HG03342 (cell line): ENCODE results near the gene EMX2.

Experiments
- ATAC-seq: cut with Tn5 transposase; IDR thresholded peaks from one replicate; pipeline ENCODE4 v1.9.1; 2021; ENCODE audit warnings: mild to moderate bottlenecking, moderate library complexity; ENCODE audit not compliant: unreplicated experiment

Gene EMX2

GRCh38 chr10:117543225-117544003 lies 868 bp downstream of the EMX2 start:
- ATAC-seq, result no peak

- ATAC-seq, result no peak
Observed at GRCh38 chr10:117544004-117544701, 1.6 kb downstream of the EMX2 start.

GRCh38 chr10:117544711-117545140 lies 2.2 kb downstream of the EMX2 start:
- no peak for ATAC-seq

GRCh38 chr10:117545141-117546019 lies 2.8 kb downstream of the EMX2 start:
- no peak for ATAC-seq

- no peak for ATAC-seq
Observed at GRCh38 chr10:117546020-117546580, 3.6 kb downstream of the EMX2 start.

GRCh38 chr10:117546581-117547015 lies 4.1 kb downstream of the EMX2 start:
- ATAC-seq, result no peak

GRCh38 chr10:117547016-117547715 lies 4.6 kb downstream of the EMX2 start:
- no peak for ATAC-seq

- no peak for ATAC-seq
Observed at GRCh38 chr10:117547716-117548668, 5.4 kb downstream of the EMX2 start.

GRCh38 chr10:117549100-117549585 lies 6.6 kb downstream of the EMX2 start:
- no peak for ATAC-seq

- no peak for ATAC-seq
Observed at GRCh38 chr10:117550076-117550475, 7.5 kb downstream of the EMX2 start.

GRCh38 chr10:117550599-117551329 lies 8.2 kb downstream of the EMX2 start:
- ATAC-seq, result no peak

GRCh38 chr10:117551330-117552155 lies 9.0 kb downstream of the EMX2 start:
- no peak for ATAC-seq

GRCh38 chr10:117552156-117552631 lies 9.6 kb downstream of the EMX2 start:
- no peak for ATAC-seq

GRCh38 chr10:117552701-117553141 lies 10.2 kb downstream of the EMX2 start:
- no peak for ATAC-seq

GRCh38 chr10:117553142-117553814 lies 10.7 kb downstream of the EMX2 start:
- ATAC-seq, result no peak

- ATAC-seq, result no peak
Observed at GRCh38 chr10:117553815-117554172, 11.2 kb downstream of the EMX2 start.
